GM19372 (cell line): ENCODE results near the gene ATG9A.
A peak's percentile ranks its signal among the peaks of the same experiment; 100 is the strongest.

Experiments used
- ATAC-seq: cut with Tn5 transposase; IDR thresholded peaks from one replicate; pipeline ENCODE4 v1.9.1; 2021; ENCODE audit warnings: mild to moderate bottlenecking, low read depth, moderate library complexity; ENCODE audit not compliant: unreplicated experiment

The ATG9A gene

GRCh38 chr2:219252900-219253752 is 23.7 kb upstream of the ATG9A start, which contains the start of gene TUBA4B:
Gene TUBA4B (plus strand): TSS chr2:219253243. CDS start chr2:219253408, 165 bp downstream.
- no peak for ATAC-seq

- no peak for ATAC-seq
These were observed 23.1 kb upstream of the ATG9A start for GRCh38 chr2:219252570-219252899.

GRCh38 chr2:219252084-219252483 is 22.6 kb upstream of the ATG9A start:
- ATAC-seq = no peak

DNA sequence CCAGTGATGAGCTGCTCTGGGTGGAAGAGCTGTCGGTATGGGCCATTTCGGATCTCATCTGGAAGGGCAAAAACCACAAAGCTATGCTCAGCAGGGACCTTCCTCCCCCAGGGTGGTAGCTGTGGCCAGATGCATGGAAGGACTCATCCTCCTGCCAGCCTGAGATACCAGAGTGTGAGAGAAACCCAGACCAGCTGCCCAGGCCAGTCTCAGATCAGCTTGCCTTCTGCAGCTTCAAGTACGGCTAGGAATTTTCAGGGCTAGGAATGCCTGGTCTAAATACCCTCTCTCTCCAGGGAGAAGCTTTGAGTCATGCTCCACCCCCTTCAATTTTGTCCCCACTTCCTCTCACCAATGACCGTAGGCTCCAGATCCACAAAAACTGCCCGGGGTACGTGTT is 22.2 kb upstream of the ATG9A start:
- no peak for ATAC-seq

- ATAC-seq = no peak
These were observed 20.8 kb upstream of the ATG9A start for GRCh38 chr2:219250049-219250781.

- ATAC-seq = peak; percentile 41
These were observed 20.0 kb upstream of the ATG9A start for GRCh38 chr2:219249203-219249980.

GRCh38 chr2:219248845-219249202 is 19.4 kb upstream of the ATG9A start:
- ATAC-seq = no peak

DNA sequence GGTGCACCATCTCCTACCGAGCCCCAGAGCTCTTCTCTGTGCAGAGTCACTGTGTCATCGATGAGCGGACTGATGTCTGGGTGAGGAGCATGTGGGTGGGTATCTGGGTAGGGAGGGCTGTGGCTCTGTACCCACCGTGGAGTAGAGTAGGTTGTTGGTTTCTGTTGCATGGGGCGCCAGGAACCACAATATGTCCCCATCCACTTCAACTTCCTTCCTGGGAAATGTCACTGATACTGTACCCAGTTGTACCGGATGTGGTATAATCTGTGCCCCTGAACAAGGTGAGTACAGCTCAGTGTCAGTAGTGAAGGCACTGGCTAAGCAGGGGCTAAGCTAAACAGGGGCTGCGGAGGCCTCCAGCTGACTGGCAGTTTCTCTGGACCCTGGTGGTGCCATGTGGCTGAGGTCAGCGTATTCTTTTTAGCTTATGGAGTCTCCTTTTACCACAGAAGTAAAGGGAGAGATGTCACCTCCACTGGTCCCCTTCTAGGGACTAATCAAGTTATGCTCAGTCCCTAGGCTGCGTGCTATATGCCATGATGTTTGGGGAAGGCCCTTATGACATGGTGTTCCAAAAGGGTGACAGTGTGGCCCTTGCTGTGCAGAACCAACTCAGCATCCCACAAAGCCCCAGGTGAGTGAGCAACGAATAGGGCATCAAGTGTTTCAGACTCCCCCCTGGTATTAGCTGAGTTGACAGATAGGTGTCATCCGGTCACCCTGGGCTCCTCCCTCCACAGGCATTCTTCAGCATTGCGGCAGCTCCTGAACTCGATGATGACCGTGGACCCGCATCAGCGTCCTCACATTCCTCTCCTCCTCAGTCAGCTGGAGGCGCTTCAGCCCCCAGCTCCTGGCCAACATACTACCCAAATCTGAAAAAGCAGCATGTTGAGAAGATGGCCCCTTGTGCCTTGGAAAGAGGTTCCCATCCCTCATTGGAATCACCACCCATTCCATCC is 18.5 kb upstream of the ATG9A start:
- ATAC-seq = no peak

DNA sequence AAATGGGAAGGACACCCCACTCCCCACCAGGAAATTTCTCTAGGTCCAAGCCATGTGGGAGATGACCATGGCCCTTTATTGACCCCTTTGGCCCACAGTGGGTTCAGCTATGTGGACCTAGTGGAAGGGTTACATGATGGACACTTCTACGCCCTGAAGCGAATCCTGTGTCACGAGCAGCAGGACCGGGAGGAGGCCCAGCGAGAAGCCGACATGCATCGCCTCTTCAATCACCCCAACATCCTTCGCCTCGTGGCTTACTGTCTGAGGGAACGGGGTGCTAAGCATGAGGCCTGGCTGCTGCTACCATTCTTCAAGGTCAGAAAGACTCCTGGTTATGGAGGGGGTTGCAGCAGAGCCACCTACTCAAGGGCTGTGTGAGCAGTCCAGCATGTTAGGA is 17.1 kb upstream of the ATG9A start:
- ATAC-seq = no peak

DNA sequence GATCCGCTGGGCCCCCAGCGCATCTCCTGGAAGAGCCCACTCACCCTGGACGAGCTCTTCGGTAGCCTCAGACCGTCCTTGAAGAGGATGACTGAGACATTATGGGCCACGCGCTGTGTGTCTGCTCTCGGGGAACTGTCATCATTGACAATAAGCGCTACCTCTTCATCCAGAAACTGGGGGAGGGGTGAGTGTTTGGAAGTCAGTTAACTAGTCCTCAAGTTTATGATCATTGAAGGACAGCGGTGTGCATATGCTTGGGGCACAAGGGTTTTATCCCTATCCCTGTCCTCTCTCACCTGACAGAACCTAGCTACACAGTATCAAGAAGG is 16.4 kb upstream of the ATG9A start:
- ATAC-seq = no peak

DNA sequence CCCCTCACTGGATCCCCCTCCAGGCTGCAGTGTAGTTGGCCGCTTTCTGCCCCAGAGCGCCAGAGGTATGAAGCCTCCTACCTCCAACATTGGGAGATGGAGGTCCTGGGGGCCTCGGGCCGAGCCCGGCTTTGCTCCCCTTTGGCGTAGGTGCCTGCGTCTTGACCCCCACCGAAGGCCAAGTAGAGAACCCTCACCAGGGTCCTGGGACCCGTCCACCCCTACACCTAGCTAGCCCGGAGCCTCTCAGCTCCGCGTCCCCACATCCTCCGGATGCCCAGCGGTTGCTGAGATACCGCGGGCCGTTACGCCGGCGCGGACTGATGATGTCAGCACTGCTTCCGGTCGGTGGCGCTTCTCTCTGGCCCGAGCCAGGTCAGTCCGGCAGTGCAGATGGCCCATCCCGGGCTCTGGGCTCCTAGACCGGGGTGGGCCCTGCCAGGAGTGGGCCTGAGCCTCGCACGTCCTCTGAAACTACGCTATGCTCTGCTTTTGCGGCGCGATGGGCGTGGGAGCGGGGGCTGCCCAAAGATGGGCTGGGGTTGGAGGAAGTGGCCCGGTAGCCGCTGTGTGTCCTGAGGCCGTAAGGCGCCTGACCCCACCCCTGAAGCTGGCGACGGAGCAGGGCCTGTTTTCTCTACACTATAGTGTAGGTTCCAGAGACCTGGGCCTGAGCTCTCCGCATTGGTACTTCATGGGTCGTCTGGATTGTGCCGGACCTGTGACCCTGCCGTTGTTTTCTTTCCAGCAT is 15.9 kb upstream of the ATG9A start, which contains the start of the genes GLB1L and STK16:
Gene GLB1L (minus strand): TSS at position 297 of the 751 bp plus-strand sequence. CDS start 1,871 bp downstream, outside the sequence.
Gene STK16 (plus strand): TSS at position 332 of the 751 bp plus-strand sequence. CDS start 521 bp downstream, outside the sequence.
- ATAC-seq = peak; percentile 70

DNA sequence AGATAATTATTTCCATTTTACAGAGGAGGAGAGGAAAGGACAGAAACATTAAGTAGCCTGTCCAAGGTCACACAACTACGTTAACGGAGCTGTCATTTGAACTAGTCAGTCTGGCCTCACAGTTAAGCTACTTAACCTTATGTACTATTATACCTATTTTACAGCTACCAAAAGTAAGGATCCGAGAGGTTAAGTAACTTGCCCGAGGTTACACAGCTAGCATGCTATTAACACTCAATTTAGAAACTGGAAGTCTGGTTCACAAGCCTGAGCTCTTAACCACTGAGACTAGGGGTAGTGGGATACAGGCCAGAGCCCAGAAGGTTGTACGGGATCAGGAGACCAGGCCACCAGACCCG is 15.3 kb upstream of the ATG9A start:
- ATAC-seq = no peak

- ATAC-seq = no peak
These were observed 13.9 kb upstream of the ATG9A start for GRCh38 chr2:219243291-219243761.

- ATAC-seq = no peak
These were observed 4.9 kb upstream of the ATG9A start for GRCh38 chr2:219234331-219234730.

DNA sequence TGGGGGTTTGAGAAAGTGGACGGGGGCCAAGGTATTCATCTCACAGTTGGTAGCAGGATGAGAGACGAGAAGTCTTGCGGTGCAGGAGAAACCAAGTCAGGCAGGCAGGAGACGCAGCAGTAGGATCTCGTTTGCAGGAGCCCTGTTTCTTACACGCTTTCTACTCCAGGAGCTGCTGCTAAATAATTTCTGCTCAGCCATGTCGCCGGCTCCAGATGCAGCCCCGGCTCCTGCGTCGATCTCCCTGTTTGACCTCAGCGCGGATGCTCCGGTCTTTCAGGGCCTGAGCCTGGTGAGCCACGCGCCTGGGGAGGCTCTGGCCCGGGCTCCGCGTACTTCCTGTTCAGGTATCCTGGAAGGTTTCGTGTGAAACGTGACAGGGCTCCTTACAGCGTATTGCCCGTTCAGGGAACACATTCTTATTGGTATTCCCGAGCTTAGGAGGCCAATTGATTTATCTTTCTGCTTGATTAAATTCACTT is 664 bp upstream of the ATG9A start:
- peak; percentile 22 for ATAC-seq

DNA sequence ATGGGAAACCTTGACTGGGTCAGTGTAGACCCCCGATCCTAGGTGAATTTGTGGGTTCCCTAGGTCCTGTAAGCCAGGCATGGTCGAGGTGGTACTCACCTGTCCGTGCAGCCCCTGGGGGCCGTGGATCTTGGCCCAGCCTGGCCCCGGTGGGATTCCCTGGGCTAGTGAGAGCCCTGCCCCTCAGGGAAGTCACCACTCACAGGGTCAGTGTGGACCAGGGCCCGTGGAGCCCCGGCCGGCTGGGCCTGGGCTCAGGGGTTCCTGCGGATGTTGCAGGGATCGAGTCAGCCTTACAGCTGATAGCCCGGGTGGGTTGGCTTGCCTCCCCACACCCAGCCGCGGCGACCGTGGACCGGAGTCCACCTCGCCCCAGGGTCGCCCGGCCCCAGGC is 528 bp downstream of the ATG9A start:
- ATAC-seq = peak; percentile 17

- ATAC-seq = no peak
These were observed 1.2 kb downstream of the ATG9A start for GRCh38 chr2:219228041-219228910.

GRCh38 chr2:219225350-219225749 is 4.1 kb downstream of the ATG9A start:
- no peak for ATAC-seq
